Measurements from ENCODE around the gene CC2D2B. TPM values are rescaled to one million over a fixed set of nuclear protein-coding genes. Genes with fewer than 3 reads are reported as not detected.

The CC2D2B gene
- total RNA-seq (2021; ENCODE audit: unreplicated experiment) (0.21 TPM), Bru-seq, nascent RNA (percentile 16 among the genes with signal in this experiment), BruChase-seq, experiment 1, labeled RNA remaining after a 2-hour chase (percentile 19 among the genes with signal in this experiment), BruChase-seq, experiment 2, labeled RNA remaining after a 6-hour chase (percentile 17 among the genes with signal in this experiment)
- polyA plus RNA-seq (2012; ENCODE audit: insufficient read length): 0.59 TPM
- long read RNA-seq, partial matches to known transcripts: 0 of 1 reads
- long read RNA-seq, other reads (novel, unspliced or antisense): 1 of 1 reads

DNA sequence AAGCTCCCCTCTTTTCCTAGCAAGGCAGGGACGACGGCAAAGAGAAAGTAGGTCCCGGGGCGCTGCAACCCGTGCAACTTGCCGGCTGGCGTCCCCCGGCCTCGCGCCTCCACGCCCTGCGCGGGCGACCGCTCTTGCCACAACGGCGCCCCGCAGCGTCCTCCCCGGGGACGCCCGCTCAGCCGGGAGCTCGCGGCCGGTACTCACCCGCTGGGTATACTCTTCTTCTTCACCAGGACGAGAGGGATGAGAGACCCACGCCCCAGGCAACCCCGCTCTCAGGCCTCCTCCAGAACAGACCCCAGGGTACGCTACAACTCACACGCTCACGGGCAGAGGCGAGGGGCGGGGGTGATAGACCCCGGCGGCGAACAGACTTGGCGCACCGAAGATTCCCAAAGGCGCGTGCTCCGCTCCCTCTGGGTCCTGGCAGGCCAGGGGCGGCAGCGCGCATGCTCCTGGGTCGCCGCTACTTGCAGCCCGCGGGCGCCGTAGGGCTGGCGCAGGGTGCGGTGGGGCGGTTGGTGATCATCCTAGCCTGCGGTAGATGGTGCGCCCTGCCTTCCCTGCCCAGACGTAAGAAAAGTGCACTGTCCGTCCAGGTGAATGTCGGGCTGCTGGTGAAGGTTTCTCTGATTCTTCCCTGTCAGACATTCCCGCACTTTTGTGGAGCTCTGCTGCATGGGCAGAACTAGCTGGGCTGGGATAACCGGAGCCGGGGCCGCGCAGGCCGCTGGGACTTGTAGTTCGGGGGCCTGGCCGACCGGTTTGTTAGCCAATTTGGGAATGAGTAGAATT lies at the start of gene CC2D2B:
Gene CC2D2B, plus strand, starts transcription at position 520 of the 798 bp plus-strand sequence. CDS start 3,349 bp downstream, outside the sequence.
- no peaks in the 10 kb centered on the region for H3K9me3 ChIP-seq (ENCODE audit: control insufficient read depth, insufficient read depth, low read depth, low read length)
- peaks cover 9% of the 10 kb centered on the region for H3K36me3 ChIP-seq (ENCODE audit: control insufficient read depth, insufficient read depth, low read length)
- POLR2A ChIA-PET: no interaction called here
- ATAC-seq: peak; percentile 99
- peak; percentile 67 for DNase-seq (ENCODE audit: low read depth, low spot score)
- no TSS peak for BruUV-seq (replicated peaks)
- in situ Hi-C loops (cut with HindIII; ENCODE audit: low pct_unique_long_range_greater_than_20kb, low sequenced_read_pairs): no loop called here
- TF ChIP-seq TCF7L2 (IDR thresholded peaks at IDR 0.05; ENCODE audit: low read depth, low read length) (no peak; the same call in 1 of the 2 replicates), POLR2AphosphoS5 (IDR thresholded peaks at IDR 0.05; ENCODE audit: low read depth, low read length) (peak; percentile 82), REST (IDR thresholded peaks at IDR 0.05; ENCODE audit: insufficient read depth in 1 of 2, low read depth in 2 of 2, low read length in 1 of 2) (no peak), SIN3A (IDR thresholded peaks at IDR 0.05; ENCODE audit: borderline replicate concordance, insufficient read depth, low read depth, low read length) (peak; percentile 54; the same call in 1 of the 2 replicates)
- TF ChIP-seq, protein P1, sequence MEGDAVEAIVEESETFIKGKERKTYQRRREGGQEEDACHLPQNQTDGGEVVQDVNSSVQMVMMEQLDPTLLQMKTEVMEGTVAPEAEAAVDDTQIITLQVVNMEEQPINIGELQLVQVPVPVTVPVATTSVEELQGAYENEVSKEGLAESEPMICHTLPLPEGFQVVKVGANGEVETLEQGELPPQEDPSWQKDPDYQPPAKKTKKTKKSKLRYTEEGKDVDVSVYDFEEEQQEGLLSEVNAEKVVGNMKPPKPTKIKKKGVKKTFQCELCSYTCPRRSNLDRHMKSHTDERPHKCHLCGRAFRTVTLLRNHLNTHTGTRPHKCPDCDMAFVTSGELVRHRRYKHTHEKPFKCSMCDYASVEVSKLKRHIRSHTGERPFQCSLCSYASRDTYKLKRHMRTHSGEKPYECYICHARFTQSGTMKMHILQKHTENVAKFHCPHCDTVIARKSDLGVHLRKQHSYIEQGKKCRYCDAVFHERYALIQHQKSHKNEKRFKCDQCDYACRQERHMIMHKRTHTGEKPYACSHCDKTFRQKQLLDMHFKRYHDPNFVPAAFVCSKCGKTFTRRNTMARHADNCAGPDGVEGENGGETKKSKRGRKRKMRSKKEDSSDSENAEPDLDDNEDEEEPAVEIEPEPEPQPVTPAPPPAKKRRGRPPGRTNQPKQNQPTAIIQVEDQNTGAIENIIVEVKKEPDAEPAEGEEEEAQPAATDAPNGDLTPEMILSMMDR (IDR thresholded peaks at IDR 0.05): peak; percentile 58
- CTCF ChIA-PET: interaction anchor here (1.0 to 1.5 kb wide), 2 partner anchors 109 to 214 kb away, joined by 3 to 6 read pairs; partner anchors contain the start of gene TCTN3
- H3K27me3 ChIP-seq (ENCODE audit: control insufficient read depth, insufficient read depth, low read length): peaks cover 16% of the 10 kb centered on the region
- peak within 1 kb of the TSS; percentile 88 to 89 for H3K4me3 ChIP-seq (ENCODE audit: low read depth in 2 of 2, low read length in 2 of 2)
- 0 out of 2 replicates have a peak, but pooled peaks cover 7% of the 10 kb centered on the region for H3K4me1 ChIP-seq (ENCODE audit: control insufficient read depth, insufficient read depth, low read length)
- H3K27ac ChIP-seq (ENCODE audit: low read length): peak within 1 kb of the TSS; percentile 95
- intact Hi-C loops (cut with micrococcal nuclease; ENCODE audit: unreplicated experiment): no loop called here

DNA sequence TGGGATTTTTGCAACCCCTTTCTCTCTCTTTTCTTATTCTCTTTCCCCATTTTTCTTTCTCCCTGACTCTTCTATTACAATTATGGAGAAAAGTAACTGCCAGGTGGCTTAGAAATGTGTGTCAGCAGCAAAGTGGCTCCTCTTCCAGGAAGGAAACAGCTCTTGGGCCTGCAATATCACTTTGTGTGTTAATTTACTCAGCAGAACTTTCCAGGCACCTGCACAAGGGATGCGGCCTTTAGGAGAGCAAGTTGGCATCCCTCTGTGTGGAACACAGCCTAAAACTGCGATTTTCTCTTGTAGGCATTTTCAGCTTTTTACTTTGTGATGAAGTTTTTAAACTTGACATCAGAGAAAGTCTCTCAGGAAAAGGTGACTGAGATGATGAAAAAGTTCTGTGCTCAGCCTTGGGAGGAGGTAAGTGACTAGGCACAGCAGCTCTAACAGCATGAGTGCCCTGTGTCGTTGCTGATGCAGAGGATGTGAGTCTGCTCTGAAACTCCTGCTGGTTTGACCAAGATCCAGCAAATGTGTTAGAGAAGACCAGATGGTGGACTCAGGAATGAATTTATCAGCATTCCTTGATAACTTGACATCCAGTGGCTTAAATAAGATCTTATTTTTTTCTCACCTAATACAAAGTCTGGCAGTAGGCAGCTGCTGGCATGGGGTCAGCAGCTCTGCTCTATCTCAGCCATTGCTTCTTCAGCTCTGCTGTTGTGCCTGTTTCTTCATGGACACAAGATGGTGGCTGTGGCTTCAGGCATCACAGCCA lies 47.4 kb upstream of the CC2D2B start:
- ChIA-PET CTCF (no interaction called here), POLR2A (no interaction called here)
- no peaks in the 10 kb centered on the region for H3K4me1 ChIP-seq (ENCODE audit: control insufficient read depth, insufficient read depth, low read length)
- TF ChIP-seq POLR2AphosphoS5 (IDR thresholded peaks at IDR 0.05; ENCODE audit: low read depth, low read length) (no peak), TCF7L2 (IDR thresholded peaks at IDR 0.05; ENCODE audit: low read depth, low read length) (no peak), SIN3A (IDR thresholded peaks at IDR 0.05; ENCODE audit: borderline replicate concordance, insufficient read depth, low read depth, low read length) (no peak), REST (IDR thresholded peaks at IDR 0.05; ENCODE audit: insufficient read depth in 1 of 2, low read depth in 2 of 2, low read length in 1 of 2) (no peak)
- TF ChIP-seq, protein P1 (IDR thresholded peaks at IDR 0.05): no peak
- H3K27me3 ChIP-seq (ENCODE audit: control insufficient read depth, insufficient read depth, low read length): no peaks in the 10 kb centered on the region
- no TSS peak for BruUV-seq (replicated peaks)
- no peak overlapping the region for H3K4me3 ChIP-seq (ENCODE audit: low read depth in 2 of 2, low read length in 2 of 2)
- no peaks in the 10 kb centered on the region for H3K36me3 ChIP-seq (ENCODE audit: control insufficient read depth, insufficient read depth, low read length)
- no peak for ATAC-seq
- H3K27ac ChIP-seq (ENCODE audit: low read length): no peak overlapping the region
- intact Hi-C loops (cut with micrococcal nuclease; ENCODE audit: unreplicated experiment) (no loop called here), in situ Hi-C loops (cut with HindIII; ENCODE audit: low pct_unique_long_range_greater_than_20kb, low sequenced_read_pairs) (no loop called here)
- DNase-seq (ENCODE audit: low read depth, low spot score): no peak
- H3K9me3 ChIP-seq (ENCODE audit: control insufficient read depth, insufficient read depth, low read depth, low read length): no peaks in the 10 kb centered on the region

Data from Panc1 (cell line).